Ishikawa (cell line): Measurements from ENCODE around the gene CUBN.

Source experiments
- CEBPB ChIP-seq: IDR thresholded peaks from 2 replicates; pipeline ENCODE4 v1.6.1; 2012
- CREB1 ChIP-seq: IDR thresholded peaks from 2 replicates; pipeline ENCODE4 v1.6.1; 2012; ENCODE audit warnings: low read depth
- EGR1 ChIP-seq: IDR thresholded peaks from 2 replicates; pipeline ENCODE4 v1.6.1; 2012
- EP300 ChIP-seq: IDR thresholded peaks from 2 replicates; pipeline ENCODE4 v1.6.1; 2012; ENCODE audit warnings: borderline replicate concordance
- FOXM1 ChIP-seq: IDR thresholded peaks from 2 replicates; pipeline ENCODE4 v1.6.1; 2012; ENCODE audit warnings: low read depth, borderline replicate concordance
- RAD21 ChIP-seq: IDR thresholded peaks from 2 replicates; pipeline ENCODE4 v1.6.1; 2012; ENCODE audit warnings: low read depth
- TAF1 ChIP-seq: IDR thresholded peaks from 2 replicates; pipeline ENCODE4 v1.6.1; 2012; ENCODE audit warnings: low read depth, mild to moderate bottlenecking
- TCF12 ChIP-seq: IDR thresholded peaks from 2 replicates; pipeline ENCODE4 v1.6.1; 2012; ENCODE audit warnings: low read depth
- YY1 ChIP-seq: IDR thresholded peaks from 2 replicates; pipeline ENCODE4 v1.6.1; 2012; ENCODE audit warnings: low read depth
- ZBTB7A ChIP-seq: IDR thresholded peaks from 2 replicates; pipeline ENCODE4 v1.6.1; 2012; ENCODE audit warnings: low read depth
- TF ChIP-seq, protein P1 (sequence below): IDR thresholded peaks from 2 replicates; pipeline ENCODE4 v1.6.1; 2012
- TF ChIP-seq, protein P2 (sequence below): IDR thresholded peaks from 2 replicates; pipeline ENCODE4 v1.6.1; 2012
- TF ChIP-seq, protein P3 (sequence below): IDR thresholded peaks from 2 replicates; pipeline ENCODE4 v1.6.1; 2012; ENCODE audit warnings: low read depth, mild to moderate bottlenecking

DNA sequence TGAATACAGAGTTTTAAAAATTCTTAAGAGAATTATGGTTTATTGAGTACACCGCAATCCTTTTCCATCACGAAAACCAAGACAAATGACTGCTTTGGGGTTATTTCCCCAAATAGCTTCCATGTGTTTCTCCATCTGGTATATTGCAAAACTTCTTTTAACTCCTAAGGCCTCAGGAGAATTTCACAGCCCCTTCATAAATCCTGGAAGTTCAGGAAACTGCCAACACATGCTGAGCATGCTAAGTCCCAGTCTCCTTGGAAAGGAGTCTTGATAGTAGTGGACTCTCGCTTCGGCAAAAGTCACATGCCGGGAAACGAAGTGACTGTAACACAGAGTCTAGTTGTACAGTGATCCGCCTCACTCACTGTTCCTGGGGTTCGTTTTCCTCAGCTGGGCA, 224.3 kb downstream of the CUBN start:
- TF ChIP-seq CREB1 (no peak), TAF1 (no peak), CEBPB (no peak), FOXM1 (no peak), RAD21 (no peak), TCF12 (no peak), YY1 (no peak), EP300 (no peak), EGR1 (no peak), ZBTB7A (no peak)
- TF ChIP-seq, protein P1, sequence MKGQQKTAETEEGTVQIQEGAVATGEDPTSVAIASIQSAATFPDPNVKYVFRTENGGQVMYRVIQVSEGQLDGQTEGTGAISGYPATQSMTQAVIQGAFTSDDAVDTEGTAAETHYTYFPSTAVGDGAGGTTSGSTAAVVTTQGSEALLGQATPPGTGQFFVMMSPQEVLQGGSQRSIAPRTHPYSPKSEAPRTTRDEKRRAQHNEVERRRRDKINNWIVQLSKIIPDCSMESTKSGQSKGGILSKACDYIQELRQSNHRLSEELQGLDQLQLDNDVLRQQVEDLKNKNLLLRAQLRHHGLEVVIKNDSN = no peak
- TF ChIP-seq, protein P2, sequence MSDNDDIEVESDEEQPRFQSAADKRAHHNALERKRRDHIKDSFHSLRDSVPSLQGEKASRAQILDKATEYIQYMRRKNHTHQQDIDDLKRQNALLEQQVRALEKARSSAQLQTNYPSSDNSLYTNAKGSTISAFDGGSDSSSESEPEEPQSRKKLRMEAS = no peak
- TF ChIP-seq, protein P3, sequence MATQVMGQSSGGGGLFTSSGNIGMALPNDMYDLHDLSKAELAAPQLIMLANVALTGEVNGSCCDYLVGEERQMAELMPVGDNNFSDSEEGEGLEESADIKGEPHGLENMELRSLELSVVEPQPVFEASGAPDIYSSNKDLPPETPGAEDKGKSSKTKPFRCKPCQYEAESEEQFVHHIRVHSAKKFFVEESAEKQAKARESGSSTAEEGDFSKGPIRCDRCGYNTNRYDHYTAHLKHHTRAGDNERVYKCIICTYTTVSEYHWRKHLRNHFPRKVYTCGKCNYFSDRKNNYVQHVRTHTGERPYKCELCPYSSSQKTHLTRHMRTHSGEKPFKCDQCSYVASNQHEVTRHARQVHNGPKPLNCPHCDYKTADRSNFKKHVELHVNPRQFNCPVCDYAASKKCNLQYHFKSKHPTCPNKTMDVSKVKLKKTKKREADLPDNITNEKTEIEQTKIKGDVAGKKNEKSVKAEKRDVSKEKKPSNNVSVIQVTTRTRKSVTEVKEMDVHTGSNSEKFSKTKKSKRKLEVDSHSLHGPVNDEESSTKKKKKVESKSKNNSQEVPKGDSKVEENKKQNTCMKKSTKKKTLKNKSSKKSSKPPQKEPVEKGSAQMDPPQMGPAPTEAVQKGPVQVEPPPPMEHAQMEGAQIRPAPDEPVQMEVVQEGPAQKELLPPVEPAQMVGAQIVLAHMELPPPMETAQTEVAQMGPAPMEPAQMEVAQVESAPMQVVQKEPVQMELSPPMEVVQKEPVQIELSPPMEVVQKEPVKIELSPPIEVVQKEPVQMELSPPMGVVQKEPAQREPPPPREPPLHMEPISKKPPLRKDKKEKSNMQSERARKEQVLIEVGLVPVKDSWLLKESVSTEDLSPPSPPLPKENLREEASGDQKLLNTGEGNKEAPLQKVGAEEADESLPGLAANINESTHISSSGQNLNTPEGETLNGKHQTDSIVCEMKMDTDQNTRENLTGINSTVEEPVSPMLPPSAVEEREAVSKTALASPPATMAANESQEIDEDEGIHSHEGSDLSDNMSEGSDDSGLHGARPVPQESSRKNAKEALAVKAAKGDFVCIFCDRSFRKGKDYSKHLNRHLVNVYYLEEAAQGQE = no peak
